Activated CD4-positive, alpha-beta T cell treated with anti-CD3 and anti-CD28 coated beads, Interleukin-2, amount 10 ng/mL, durations not matched to agents 24 days and 14 days (primary cell): ENCODE measurements around the gene PROX1. TPM values are rescaled to one million over a fixed set of nuclear protein-coding genes. Genes with fewer than 3 reads are reported as not detected.

Source experiments
- DNase-seq: peaks from one replicate; pipeline ENCODE4 v3.0.0; 2022
- H3K27ac Mint-ChIP-seq: one replicate; pipeline ENCODE4 v1.8.0; 2022; ENCODE audit warnings: mild to moderate bottlenecking, mixed read lengths
- H3K27me3 Mint-ChIP-seq: one replicate; pipeline ENCODE4 v1.8.0; 2022; ENCODE audit warnings: mixed read lengths
- H3K36me3 Mint-ChIP-seq: one replicate; pipeline ENCODE4 v1.8.0; 2022; ENCODE audit warnings: low read depth, mild to moderate bottlenecking, mixed read lengths
- H3K4me1 Mint-ChIP-seq: one replicate; pipeline ENCODE4 v1.8.0; 2021; ENCODE audit warnings: mixed read lengths
- H3K4me3 Mint-ChIP-seq: one replicate; pipeline ENCODE4 v1.8.0; 2022; ENCODE audit warnings: mild to moderate bottlenecking, moderate library complexity, mixed read lengths
- H3K9me3 Mint-ChIP-seq: one replicate; pipeline ENCODE4 v1.8.0; 2021; ENCODE audit warnings: mixed read lengths
- intact Hi-C: fragments of 100-400 bp; cut with micrococcal nuclease; formaldehyde crosslinking; loops from one replicate; pipeline ENCODE4 v1.15.1; 2023
- total RNA-seq: library from RNA; stranded (reverse); gene quantifications from 2 replicates; pipeline ENCODE4 v1.2.3, GENCODE V29; 2022

PROX1 gene
- total RNA-seq, 1 donor from 2014 or later, result not detected

DNA sequence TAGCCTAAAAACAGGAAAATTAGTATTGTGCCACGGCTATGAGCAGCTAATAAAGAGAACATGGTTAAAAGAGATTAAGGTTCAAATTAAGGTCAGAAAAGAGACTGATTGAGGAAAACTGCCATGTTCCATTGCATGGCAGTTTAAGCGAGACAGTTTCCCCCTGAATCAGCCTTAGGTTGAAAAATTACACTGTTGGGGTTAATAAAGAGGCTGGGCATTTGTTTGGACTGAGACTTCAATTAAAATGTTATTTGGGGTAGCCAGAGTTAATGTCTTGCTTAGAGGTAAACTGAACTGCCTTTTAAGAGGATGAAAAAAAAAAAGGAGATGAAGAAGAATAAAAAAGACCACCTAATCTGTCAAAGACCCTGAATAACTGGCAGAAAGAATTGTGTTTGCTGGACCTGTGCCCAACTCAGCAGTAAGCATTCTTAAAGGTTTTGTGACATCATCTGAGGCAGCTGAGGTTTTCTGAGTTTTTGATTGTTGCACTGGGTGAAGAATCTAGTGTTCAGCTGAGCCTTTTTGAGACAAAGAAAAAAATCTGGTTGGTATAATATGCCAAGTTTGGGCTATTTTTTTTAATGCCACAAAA, 17.7 kb upstream of the PROX1 start:
- Mint-ChIP-seq H3K9me3 (no peaks in the 10 kb centered on the region), H3K36me3 (no peaks in the 10 kb centered on the region), H3K4me3 (no peak overlapping the region), H3K27me3 (peaks cover 10% of the 10 kb centered on the region), H3K27ac (no peak overlapping the region), H3K4me1 (no peaks in the 10 kb centered on the region)
- intact Hi-C loops, result no loop called here
- DNase-seq, result no peak

DNA sequence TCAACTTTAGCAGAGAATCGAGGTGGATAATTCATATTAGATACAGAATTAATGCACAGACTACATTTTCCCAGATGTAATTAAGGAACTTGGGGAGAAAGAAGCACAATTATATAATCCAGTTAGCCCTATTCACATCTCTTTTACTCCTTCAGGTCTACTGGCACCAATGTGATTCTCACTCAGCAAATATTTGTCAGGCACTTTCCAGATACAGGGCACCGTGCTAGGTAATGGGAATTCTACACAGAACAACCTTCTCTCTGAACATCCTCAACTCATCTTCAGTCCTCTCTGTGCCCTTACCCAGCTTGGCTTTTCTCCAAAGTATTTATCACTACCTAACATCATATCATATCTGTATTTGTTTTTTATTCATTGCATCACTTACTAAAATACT, 15.6 kb upstream of the PROX1 start:
- intact Hi-C loops, result no loop called here
- H3K27me3 Mint-ChIP-seq, result peaks cover 22% of the 10 kb centered on the region
- H3K27ac Mint-ChIP-seq, result no peak overlapping the region
- no peaks in the 10 kb centered on the region for H3K36me3 Mint-ChIP-seq
- no peaks in the 10 kb centered on the region for H3K4me1 Mint-ChIP-seq
- H3K9me3 Mint-ChIP-seq, result no peaks in the 10 kb centered on the region
- H3K4me3 Mint-ChIP-seq, result no peak overlapping the region
- no peak for DNase-seq

DNA sequence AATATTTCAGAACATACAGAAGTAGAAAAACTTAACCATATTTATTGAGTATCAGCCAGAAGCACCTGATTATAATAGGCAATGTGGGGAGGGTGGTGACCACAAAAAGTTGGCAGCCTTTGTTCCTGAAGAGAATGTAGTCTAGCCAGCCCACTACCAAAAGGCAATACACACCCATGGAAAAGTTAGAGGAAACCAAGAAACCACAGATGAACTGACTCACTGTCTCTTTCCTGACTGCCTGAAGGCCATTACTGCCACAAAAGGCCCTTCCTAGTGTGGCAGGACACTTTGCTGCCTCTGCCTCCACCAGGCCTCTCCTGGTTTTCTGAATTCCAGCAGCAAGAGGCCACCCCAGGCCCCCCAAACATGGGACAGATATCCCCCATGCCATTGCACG, 14.6 kb upstream of the PROX1 start:
- Mint-ChIP-seq H3K9me3 (no peaks in the 10 kb centered on the region), H3K4me1 (no peaks in the 10 kb centered on the region), H3K36me3 (no peaks in the 10 kb centered on the region), H3K27ac (no peak overlapping the region), H3K4me3 (no peak overlapping the region), H3K27me3 (peaks cover 29% of the 10 kb centered on the region)
- no peak for DNase-seq
- intact Hi-C loops, result no loop called here

DNA sequence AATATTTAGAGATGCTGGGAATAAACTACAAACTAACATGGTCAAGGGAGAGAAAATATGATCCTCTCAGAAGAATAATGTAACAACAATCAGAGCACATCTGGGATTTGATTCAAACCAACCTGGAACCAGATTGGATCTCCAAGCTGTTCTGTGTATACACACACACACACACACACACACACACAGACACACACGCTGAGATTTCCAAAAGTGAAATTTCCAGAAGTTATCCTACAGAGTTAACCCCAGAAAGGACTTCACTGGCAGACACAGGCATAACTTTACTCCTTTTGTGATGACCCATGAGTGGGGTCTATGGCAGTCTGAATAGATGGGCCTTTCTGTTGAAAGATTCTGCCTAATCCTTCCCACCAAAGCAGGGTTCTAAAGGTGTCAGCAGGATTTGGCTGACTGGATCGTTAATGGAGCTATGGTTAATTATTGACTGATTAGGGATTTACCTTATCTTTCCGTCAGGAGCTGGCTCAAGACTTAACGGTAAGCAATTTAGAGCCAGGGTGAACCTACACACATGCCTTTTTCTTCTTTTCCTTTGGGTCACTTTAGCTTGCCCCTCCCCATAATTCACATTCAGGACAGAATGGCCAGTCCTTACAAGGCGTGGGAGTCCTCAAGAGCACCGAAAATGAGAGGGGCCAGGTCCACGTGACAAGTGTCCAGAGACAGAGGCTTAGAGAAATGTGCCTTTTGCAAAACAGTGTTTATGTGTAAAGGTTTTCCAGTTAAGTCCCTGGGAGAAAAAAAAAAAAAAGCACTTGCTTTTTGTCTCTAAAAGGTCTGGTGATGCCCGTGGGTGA, 10.9 kb upstream of the PROX1 start:
- Mint-ChIP-seq H3K9me3 (no peaks in the 10 kb centered on the region), H3K4me3 (no peak overlapping the region), H3K27ac (no peak overlapping the region), H3K36me3 (no peaks in the 10 kb centered on the region), H3K4me1 (no peaks in the 10 kb centered on the region), H3K27me3 (peaks cover 58% of the 10 kb centered on the region)
- DNase-seq, result no peak
- intact Hi-C loops, result no loop called here

DNA sequence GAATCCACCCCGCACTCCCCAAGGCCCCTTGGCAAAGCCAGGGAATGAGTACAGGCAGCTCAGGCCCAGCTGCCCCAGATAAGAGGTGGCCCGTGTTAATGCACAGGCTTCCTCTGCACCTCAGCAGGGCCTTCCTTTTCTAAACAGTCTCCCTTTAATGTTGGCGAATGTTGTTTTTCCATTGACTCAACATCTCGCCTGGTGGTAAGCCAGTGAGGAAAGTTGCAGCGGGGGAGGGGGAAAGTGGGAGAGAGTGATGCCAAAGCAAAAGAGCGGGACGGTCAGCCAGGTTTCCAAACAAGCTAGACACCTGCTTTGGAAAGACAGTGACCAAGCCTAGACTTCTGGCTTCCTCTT, 10.3 kb upstream of the PROX1 start:
- intact Hi-C loops, result no loop called here
- Mint-ChIP-seq H3K36me3 (peaks cover 2% of the 10 kb centered on the region), H3K4me3 (no peak overlapping the region), H3K27me3 (peaks cover 64% of the 10 kb centered on the region), H3K4me1 (no peaks in the 10 kb centered on the region), H3K9me3 (no peaks in the 10 kb centered on the region), H3K27ac (no peak overlapping the region)
- DNase-seq, result no peak

DNA sequence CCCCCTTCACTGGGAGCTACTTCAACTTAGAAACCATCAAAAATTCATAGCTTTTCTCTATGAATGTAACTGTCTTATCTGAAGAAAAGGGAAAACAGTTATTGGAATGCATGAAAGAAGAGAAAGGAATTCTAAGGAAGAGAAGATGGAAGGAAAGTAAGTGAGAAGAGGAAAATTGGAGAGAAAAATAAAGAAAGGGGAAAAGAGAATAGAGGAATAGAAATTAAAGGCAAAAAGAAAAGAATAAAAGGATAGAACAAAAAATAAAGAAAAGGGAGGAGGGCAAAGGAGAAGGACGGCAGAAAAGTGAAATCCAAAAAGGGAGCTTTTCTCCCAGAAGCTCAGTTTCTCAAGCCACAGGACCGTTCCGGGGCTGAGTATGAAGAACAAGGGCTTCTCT, 9.9 kb upstream of the PROX1 start:
- intact Hi-C loops, result no loop called here
- Mint-ChIP-seq H3K9me3 (no peaks in the 10 kb centered on the region), H3K36me3 (peaks cover 2% of the 10 kb centered on the region), H3K27me3 (peaks cover 64% of the 10 kb centered on the region), H3K4me3 (no peak overlapping the region), H3K27ac (no peak overlapping the region), H3K4me1 (no peaks in the 10 kb centered on the region)
- DNase-seq, result no peak

DNA sequence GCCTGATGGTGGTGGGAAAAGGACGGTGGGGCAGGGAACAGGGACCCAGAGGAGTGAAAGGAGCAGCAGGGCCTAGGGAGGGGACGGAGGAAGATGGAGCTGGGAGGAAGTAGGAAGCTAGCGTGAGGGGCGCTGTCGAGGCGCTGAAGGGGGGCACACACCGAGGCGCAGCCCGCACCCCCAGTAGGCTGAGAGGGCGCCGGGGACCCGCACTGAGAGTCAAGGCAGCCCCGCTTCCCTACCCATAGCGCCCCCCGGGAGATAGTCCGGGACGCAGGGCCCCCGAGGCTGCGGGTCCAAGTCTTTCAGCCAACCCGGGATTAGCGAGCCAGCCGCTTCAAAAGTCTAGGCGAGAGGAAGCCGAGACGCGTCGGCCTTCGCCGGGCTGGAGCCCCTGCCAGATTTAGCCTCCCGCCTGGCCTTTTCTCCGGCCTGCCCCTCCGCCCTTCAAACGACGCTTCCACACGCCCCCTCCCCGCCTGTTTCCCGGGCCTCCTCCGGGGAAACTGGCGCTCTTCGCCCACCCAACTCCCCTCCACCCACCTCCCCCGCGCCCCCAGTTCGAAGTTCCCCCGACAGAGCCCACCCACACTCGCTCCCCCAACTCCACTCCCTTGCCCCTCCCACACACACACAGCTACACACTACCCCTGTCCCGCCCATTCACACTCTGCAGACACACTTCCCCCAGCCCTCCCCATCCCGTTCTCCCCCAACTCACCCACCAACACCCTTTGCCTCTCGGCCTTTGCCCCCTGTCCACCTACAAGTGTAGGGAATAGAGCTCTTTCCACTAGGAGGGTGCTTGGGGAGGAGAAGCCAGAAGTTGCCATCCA, 7.8 kb upstream of the PROX1 start:
- DNase-seq, result no peak
- Mint-ChIP-seq H3K4me3 (no peak overlapping the region), H3K4me1 (no peaks in the 10 kb centered on the region), H3K27ac (no peak overlapping the region), H3K9me3 (peaks cover 3% of the 10 kb centered on the region), H3K36me3 (peaks cover 2% of the 10 kb centered on the region), H3K27me3 (peaks cover 81% of the 10 kb centered on the region)
- intact Hi-C loops, result no loop called here

DNA sequence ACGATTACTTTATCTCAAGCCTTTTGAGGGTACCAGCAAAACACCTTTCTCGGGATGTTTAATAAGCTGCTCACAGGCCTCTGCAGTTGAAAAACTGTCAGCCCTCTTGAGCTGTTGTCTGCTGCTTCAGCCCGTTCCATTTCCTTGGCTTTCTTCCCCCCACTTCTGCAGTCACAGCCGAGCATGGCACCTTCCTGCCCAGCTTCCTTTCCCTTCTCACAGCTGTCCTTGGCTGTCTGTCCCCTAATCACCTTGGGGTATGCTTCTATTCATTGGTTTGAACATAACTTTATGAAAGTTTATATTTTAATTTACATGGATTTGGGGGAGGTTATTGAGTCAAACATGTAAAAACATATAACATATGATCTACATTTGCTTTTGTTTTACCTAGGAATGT, 6.9 kb upstream of the PROX1 start:
- Mint-ChIP-seq H3K9me3 (peaks cover 5% of the 10 kb centered on the region), H3K27me3 (peaks cover 82% of the 10 kb centered on the region), H3K4me1 (peaks cover 3% of the 10 kb centered on the region), H3K27ac (no peak overlapping the region), H3K4me3 (no peak overlapping the region), H3K36me3 (peaks cover 3% of the 10 kb centered on the region)
- intact Hi-C loops, result no loop called here
- no peak for DNase-seq

DNA sequence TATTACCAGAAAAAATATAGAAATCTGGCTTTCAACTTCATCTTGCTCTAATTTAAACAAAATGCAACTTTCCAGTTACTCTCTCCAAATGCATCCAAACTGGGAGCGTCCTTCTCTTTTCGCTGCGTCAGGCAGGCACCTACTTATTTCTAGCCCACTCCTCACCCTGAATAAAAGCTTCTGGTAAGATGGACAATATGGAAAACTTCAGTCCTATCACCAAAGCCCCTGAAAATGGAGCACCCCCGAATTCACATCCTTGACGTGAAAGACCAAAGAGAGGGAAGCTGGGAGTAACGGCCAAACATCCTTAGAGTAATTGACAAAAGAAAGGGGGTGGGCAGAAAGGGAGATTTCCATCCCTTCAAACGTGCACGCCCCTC, 5.5 kb upstream of the PROX1 start:
- Mint-ChIP-seq H3K4me1 (peaks cover 10% of the 10 kb centered on the region), H3K4me3 (no peak overlapping the region), H3K27ac (no peak overlapping the region), H3K9me3 (peaks cover 13% of the 10 kb centered on the region), H3K36me3 (peaks cover 4% of the 10 kb centered on the region), H3K27me3 (peaks cover 87% of the 10 kb centered on the region)
- intact Hi-C loops, result no loop called here
- DNase-seq, result no peak

DNA sequence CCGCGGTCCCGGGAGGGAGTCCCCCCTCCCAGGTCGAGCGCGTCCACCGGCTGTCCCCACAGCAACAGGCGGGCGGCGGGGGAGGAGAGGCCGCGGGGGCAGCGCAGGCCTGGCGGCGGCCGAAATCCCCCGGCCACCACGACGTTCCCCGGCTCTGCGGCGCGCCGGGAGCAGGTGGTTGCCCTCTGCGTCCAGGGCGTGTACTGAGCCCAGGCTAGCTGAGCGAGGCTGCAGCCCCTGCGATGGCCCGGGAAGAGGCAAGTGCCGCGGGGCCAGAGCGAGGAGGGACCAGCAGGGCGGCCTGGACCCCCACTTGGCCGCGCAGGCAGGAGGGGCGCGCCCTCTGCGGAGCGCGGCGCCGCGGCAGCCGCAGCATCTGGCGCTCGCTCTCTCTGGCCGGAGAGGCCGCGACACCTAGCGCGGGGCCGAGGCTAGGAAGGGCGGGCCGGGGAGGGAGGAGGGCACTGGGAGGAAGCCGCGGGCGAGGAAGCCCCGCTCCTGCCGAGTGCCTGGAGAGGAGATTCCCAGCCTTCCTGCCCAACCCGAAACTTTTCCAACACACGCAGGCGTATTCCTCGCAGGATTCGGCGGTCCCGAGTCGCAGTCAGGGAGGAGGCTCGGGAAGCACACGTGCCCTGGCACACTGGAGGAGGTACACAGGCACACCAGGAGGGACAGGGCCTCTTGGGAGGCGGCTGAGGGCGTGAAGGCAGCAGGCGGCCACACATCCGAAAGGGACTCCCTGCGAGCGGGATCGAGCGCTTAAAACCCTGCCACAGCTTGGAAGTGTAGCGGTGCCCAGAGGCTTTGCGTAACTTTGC, 4.9 kb upstream of the PROX1 start:
- intact Hi-C loops, result no loop called here
- peaks cover 87% of the 10 kb centered on the region for H3K27me3 Mint-ChIP-seq
- no peak for DNase-seq
- H3K9me3 Mint-ChIP-seq, result peaks cover 15% of the 10 kb centered on the region
- H3K36me3 Mint-ChIP-seq, result peaks cover 6% of the 10 kb centered on the region
- no peak overlapping the region for H3K4me3 Mint-ChIP-seq
- H3K27ac Mint-ChIP-seq, result no peak overlapping the region
- H3K4me1 Mint-ChIP-seq, result peaks cover 13% of the 10 kb centered on the region

DNA sequence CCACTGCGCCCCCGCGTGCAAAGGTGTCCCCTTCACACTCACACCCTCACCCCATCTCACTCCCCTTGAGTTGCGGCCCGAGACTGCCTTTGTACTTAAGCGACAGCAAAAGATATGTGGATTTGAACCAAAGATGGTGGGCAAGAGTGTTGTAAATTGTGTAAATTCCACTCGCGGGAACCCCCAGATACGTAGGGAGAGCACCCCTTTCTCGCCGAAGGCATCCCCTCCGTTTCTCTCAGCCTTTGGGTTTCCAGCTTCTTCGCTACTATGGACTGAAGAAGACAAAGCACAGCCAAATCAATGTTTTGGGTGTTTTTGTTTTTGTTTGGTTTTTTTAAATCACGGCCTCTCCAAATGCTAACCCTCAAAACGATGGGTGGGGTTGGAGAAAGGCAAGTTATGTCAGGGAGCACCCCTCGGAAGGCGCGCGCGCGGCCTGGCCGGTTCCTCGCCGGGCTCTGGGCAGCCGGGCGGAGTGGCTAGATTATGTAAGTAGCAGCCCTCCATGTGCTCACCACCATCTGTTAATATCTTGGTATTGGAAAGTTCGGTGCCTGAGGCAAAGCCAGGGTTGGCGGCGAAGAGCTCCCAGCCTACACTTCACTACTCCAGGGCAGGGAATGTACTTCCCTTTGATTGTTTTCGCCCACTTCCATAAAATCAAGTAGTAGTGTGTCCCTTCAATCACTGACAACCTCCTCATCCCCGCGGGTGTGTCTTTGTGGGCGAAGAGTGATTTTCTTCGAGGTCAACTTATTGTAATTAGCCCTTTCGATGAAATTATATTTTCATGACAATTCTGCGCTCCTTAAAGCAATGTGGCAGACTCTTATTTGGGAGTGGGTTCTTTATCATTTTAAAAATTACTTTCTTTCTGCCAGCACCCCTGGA, 4.0 kb upstream of the PROX1 start:
- Mint-ChIP-seq H3K27ac (no peak overlapping the region), H3K9me3 (peaks cover 15% of the 10 kb centered on the region), H3K36me3 (peaks cover 10% of the 10 kb centered on the region), H3K4me1 (peaks cover 22% of the 10 kb centered on the region), H3K4me3 (no peak overlapping the region), H3K27me3 (peaks cover 87% of the 10 kb centered on the region)
- no peak for DNase-seq
- intact Hi-C loops, result no loop called here

DNA sequence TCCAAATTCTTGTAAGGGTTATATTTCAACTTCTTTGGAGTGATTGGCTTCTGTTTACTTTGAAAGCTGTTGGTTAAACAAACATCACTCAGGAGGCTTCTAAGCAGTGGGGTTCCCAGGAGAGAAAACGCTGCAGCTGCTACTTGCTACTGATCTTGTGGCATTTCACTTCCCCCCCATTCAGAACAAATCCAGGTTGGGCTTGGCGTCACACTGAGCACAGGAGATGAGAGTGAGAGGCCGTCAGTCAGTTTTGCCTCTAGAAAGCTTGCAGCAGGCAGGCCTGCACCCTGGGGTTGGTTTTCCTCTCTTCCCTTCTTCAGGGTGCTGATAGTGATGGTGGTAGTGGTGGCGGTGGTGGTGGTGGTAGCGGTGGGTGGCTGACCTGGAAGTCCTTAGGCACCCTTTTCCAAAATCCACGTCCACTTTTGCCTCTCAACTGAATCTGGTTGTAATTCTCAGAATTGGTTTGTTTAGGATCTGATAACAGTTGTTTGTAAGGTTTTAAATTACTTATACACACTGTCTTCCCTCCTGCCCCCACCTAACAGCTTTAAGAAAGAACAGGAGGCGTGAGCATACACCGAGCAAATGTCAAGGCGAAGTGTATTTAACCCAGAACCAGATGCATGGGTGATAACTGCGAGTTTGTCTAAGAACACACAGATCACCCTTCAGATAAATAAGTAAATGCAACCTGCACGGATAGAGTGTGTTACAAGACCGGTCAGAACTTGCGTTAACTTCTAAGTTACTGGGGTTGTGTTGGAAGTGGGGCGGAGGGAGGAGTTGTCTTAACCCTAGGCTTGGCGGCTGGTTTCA, 3.2 kb upstream of the PROX1 start:
- no peak for DNase-seq
- Mint-ChIP-seq H3K36me3 (peaks cover 10% of the 10 kb centered on the region), H3K4me1 (peaks cover 29% of the 10 kb centered on the region), H3K27me3 (peaks cover 87% of the 10 kb centered on the region), H3K27ac (no peak overlapping the region), H3K9me3 (peaks cover 15% of the 10 kb centered on the region), H3K4me3 (no peak overlapping the region)
- intact Hi-C loops, result loop anchor here (5.0 kb wide), 1 partner anchor 203 kb away; no protein-coding TSS in a partner anchor
